NCI-H2029 (cell line): Measurements from ENCODE around the gene TENT4A.
A peak's percentile ranks its signal among the peaks of the same experiment; 100 is the strongest.

Experiments used
- DNase-seq: peaks from one replicate; lab custom pipeline; 2025; lab: John Stamatoyannopoulos, UW

TENT4A gene

GRCh38 chr5:6718161-6718681 is 5.0 kb downstream of the TENT4A start:
- no peak for DNase-seq

DNA sequence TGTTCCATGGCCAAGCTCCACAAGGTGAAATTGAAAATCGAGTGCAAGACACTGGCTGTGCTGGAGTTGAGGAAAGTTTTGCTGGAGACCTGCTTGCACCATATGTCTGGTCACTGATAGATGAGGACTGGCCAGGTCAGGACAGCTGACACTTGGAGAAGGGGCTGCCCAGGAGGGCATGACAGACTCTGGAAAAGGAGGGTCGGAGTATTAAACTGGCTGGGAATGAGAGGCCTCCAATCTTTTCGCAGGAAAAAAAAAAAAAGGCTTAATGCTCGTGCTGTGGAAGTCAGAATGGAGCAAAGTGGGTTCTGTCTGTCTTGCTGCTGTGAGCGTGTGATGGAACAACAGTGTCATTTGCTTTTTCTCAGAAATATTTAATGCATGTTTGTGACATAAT is 5.5 kb downstream of the TENT4A start:
- no peak for DNase-seq

DNA sequence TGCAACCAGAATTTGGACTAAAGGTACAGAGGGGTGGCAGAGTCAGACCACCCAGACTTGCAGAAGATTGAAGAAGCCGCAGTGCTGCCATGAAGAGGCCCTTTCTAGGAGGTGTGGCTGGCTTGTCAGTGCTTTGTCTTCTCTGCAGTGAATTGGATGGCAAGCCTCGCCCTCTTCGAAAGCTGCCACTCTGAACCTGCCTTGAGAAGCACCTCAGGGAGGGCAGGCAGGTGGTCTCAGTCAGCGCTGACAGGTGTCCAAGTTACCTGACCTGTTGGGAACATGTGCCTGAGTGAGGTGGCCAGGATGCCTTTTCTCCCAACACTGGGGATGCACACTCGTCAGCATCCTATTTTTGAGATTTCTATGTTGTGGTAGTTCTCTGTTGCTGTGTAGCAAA is 6.2 kb downstream of the TENT4A start:
- DNase-seq: no peak

DNA sequence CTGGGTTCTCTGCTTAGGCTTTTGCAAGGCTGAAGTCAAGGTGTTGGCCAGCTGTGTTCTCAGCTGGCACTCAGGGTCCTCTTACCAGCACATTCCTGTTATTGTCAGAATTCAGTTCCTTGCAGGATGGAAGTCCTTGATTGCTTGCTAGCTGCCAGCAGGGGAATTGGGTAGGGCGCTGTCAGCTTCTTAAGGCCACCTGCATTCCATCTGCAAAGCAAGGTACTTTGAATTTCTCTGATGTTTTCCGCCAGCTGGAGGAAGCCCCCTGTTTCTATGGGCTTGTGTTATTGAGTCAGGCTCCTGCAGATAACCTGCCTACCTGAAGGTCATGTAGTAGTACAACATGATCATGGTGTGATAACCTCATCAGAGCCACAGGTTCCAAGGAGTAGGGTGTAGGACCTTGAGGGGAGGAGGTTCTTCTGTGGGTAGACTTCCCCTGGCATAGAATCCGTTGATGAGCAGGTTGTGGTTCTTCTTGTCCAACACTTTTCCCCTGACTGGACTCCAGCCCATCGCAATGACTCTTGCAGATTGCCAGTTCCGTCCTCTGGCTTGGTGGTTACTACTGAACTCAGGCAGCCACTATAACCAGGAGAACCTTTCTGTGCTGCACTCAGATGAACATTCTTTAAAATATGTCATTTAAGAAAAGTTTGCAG is 6.8 kb downstream of the TENT4A start:
- no peak for DNase-seq

- no peak for DNase-seq
These were observed 7.3 kb downstream of the TENT4A start for GRCh38 chr5:6720561-6720921.

DNA sequence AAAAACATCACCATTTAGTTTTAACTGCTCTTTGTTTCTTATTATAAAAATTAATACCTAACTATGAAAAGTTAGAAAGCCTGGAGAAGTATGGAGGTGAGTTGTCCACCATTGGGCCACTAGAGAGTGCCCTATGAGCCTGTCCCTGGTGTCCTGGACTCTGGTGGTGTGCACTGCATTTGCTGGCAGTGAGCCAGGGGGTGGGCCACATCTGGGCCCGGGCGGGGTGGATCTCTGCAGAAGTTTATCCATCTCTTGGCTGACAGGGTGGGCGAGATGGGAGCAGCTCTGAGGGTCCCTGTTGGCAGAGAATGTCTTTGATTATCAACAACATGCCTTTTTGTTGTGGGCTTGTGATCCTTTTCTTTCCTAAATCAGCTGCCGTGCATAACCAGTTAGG is 8.2 kb downstream of the TENT4A start:
- no peak for DNase-seq

GRCh38 chr5:6722015-6722414 is 8.8 kb downstream of the TENT4A start:
- no peak for DNase-seq

DNA sequence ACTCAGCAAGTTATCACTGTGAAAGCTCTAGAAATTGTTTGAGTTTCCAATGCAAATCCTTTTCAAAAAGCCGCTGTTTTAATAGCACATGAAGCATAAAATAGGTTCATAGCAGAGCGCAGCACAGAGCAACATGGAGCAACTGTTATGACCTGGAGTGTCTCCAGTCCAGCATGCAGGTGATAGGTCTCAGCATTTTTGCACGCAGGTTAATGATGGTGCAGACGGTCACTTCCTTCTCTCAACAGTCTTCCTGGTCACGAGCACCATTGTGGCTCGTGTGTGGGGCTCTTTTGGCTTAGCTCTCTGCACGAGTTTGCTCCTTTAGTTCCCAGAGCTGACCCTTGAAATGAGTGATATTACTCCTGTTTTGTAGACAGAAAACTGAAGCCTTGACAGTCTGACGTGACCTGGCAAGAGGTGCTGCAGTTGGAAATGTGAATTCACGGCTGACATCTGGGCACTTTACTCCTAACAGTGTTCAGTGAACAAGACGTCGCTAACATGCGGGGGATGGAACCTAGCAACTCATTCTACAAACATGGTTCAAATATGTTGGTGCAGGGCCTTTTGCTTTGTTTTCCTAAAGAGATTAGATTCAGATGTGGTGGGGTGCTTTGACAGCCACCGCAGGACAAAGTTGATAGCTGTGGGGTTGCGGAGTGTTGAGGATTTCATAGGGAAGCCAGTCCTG is 10.0 kb downstream of the TENT4A start:
- no peak for DNase-seq

- no peak for DNase-seq
These were observed 10.6 kb downstream of the TENT4A start for GRCh38 chr5:6723816-6724300.

DNA sequence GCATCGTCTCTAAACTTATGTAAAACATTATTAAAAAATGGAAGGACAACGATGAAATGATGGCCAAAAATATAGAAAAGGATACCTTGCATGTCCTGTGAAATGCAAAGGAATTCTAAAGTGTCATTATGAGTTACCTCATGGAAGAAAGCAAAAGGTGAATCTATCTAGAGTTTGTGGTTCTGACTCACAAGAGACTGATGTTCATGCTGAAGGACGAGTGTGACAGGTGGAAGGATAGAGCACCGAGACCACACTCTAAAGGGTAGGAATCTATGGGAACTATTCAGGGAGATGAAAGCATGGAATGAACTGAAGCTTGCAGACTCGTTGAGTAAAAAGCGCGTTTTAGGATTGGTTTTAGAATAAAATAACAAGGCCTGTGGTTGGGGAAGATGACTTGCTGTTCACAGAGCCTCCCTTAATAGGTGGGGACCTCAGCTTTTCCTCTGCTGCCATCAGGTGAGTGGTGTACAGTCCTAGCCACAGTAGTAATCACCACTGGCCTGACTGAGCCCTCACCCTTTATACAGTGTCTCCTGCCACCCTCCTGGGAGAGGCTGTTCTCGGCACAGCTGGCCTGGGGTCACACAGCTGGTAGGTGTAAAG is 11.2 kb downstream of the TENT4A start:
- no peak for DNase-seq

GRCh38 chr5:6725421-6725820 is 12.2 kb downstream of the TENT4A start:
- DNase-seq: no peak

DNA sequence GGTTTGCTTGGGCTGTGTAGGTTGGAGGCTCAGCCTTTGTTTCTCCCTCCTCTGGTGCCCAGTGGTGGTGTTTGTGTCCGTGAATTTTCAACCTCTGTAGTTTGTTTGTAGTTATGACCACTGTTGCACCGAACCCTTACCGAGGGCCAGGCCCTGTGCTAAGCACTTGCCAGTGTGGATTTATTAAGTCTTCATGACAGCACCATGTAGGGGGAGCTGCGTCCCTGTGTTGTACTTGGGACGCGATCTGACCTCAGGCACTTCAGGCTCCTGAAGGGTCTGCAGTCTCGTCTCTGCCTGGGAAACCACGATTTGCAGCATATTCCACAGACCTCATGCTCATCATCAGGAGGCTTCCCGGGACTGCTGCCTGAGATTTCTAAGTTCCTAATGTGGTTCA is 12.8 kb downstream of the TENT4A start:
- DNase-seq: no peak

- DNase-seq: no peak
These were observed 14.0 kb downstream of the TENT4A start for GRCh38 chr5:6727231-6727630.

DNA sequence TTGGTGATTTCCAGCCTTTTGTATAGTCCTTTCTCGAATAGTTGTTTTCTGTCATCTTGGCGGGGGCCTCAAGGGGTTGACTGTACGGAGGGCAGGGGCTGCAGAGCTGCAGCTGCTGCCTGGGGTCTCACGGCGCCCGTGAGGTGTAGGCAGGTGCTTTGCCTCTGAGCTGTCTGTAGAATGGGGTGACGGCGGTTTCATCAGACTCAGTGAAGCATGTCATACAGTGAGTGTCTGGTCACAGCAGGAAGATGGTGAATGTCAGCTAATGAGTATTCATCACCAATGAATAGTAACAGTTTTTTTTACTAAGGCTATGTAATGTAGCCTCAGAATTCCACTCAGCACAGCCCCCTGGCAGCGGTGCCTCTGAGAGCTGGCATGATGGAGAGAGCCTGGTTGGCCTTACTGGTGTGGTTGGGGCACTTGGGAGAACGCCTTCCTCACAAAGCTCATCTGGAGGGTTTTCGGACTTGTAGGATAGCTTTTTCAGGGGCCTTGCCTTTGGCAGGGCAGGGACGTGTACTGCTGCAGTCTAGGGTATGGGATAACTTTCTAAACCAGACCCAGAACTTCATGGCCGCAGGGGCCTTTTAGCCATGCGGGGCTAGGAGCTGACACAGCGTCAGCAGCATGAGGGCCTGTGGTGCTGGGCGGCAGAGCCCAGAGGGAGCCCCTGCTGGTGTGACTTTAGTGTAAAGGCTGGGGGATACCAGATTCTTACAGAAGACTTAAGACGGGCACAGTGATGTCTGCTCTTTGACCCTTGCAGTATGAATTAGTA is 15.0 kb downstream of the TENT4A start:
- no peak for DNase-seq

DNA sequence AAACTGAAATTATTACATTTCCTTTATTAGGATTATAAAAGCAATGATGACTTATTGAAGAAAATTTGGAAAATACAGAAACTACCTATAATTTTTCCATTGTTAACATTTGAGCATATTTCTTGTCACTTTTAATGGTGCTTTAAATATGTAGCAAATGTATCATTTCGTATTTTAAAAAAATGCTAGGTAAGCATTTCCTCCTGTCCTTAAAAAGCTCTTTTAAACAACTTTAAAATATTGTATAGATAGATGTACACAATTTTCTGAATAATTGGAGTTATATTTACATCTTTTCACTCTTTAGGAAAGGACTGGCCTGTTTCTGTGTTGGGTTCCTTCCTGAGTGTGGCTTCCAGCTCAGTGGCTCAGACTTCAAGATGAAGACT is 15.6 kb downstream of the TENT4A start:
- DNase-seq: no peak

GRCh38 chr5:6729386-6730310 is 16.4 kb downstream of the TENT4A start:
- DNase-seq: no peak

GRCh38 chr5:6730407-6730806 is 17.2 kb downstream of the TENT4A start:
- no peak for DNase-seq

DNA sequence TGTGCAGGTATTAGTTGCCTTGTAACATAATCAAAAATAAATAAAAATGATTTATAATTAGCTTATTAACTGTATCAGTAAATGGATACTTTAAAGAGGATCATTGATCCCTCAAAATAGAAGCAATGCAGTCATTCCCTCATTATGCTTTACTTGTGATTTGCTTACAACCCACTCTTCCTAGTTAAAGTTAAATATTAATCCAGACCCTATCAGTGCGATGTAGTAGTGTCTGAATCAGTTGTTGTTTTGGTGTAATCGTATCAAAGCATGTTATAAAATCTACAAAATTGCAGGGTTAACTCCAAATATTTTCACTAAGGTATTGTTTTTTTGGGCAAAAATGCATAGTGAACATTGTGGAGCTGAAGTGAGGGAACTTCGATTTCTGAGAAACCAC is 17.6 kb downstream of the TENT4A start:
- DNase-seq: no peak

- DNase-seq: no peak
These were observed 18.4 kb downstream of the TENT4A start for GRCh38 chr5:6731465-6732237.

DNA sequence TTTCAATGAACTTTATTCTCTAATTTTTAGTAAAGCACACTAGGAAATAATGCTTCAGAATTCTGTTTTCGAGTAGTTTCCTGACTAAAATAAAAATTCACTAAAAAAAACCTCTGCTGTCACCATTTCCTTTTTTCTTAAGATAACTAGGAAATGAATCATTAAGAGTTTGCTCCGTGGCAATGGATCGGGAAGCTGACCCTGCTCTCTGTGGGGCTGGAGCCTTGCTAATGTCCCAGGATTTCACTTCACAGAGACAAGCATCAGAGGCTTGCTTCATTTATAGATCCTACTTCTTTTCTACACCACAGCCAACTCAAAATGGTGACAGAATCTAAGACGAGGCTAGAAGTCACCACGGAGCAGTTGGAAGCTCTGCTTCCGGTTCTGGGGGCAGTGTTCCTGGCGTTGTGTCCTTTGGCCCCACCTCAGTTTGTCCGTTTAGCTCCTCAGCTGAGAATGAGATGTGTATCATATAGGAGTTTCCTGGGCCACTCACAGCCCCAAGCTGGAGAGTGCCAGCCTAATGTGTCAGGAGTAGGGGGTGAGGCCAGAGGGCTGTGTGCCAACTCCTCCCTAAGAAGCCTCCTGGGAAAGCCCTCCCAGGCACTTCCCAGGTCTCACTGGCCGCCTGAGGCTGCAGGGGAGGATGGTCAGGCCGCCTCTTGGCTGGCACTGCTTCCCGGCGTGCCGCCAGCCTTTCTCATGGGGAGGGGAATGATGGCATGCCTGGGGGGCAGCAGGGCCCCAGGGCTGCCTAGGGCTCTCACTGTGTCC is 19.6 kb downstream of the TENT4A start:
- peak; percentile 9 for DNase-seq
